Esophagus muscularis mucosa (tissue), 3 donors: ENCODE results near the gene ATG10.

Experiments
- POLR2A ChIP-seq: fragments of 450-650 bp; IDR thresholded peaks from one replicate; pipeline ENCODE4 v1.6.1; 2017; ENCODE audit warnings: antibody characterized with exemption, moderate library complexity, mild to moderate bottlenecking, low read depth
- POLR2AphosphoS5 ChIP-seq, 2 donors: sonication (generic); formaldehyde crosslinking; IDR thresholded peaks; one replicate each; pipeline ENCODE4 v1.6.1; 2017; ENCODE audit warnings: antibody characterized with exemption in 2 of 2
- TF ChIP-seq, protein P1 (sequence below), 3 experiments: fragments of 200-600 bp in 2 of 3; fragments of 450-650 bp in 1 of 3; sonication (generic) in 2 of 3; IDR thresholded peaks; one replicate each; pipeline ENCODE4 v1.5.1; 2017 to 2019; ENCODE audit warnings: antibody characterized with exemption in 3 of 3, mild to moderate bottlenecking in 2 of 3, moderate library complexity in 1 of 3

DNA sequence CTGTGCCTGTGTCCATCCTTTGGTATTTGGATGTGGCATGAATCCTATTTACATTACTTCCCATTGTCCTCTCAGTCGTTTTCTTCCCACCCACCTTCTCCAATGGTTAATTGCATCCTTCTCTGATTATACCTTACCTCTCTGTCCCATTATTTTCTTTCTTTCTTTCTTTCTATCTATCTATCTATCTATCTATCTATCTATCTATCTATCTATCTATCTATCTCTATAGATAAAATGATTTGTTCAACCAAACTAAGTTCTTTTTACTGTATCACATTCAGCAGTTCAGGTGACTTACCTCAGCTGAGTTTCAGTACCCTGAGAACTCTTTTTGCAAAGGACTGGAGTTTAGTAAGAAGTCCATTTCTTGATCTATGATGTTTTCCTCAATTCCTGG is 225.7 kb downstream of the ATG10 start:
- TF ChIP-seq, protein P1, sequence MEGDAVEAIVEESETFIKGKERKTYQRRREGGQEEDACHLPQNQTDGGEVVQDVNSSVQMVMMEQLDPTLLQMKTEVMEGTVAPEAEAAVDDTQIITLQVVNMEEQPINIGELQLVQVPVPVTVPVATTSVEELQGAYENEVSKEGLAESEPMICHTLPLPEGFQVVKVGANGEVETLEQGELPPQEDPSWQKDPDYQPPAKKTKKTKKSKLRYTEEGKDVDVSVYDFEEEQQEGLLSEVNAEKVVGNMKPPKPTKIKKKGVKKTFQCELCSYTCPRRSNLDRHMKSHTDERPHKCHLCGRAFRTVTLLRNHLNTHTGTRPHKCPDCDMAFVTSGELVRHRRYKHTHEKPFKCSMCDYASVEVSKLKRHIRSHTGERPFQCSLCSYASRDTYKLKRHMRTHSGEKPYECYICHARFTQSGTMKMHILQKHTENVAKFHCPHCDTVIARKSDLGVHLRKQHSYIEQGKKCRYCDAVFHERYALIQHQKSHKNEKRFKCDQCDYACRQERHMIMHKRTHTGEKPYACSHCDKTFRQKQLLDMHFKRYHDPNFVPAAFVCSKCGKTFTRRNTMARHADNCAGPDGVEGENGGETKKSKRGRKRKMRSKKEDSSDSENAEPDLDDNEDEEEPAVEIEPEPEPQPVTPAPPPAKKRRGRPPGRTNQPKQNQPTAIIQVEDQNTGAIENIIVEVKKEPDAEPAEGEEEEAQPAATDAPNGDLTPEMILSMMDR (IDR thresholded peaks at IDR 0.05): no peak
- no peak for TF ChIP-seq POLR2A
- TF ChIP-seq POLR2AphosphoS5 (IDR thresholded peaks at IDR 0.05): no peak
